Keratinocyte (primary cell): ENCODE data around the gene NCKAP5.

Experiments used
- EZH2 ChIP-seq: IDR thresholded peaks from one replicate; pipeline ENCODE4 v1.6.1; 2012; ENCODE audit warnings: inconsistent platforms, mild to moderate bottlenecking, low read length, moderate library complexity
- TF ChIP-seq, protein P1 (sequence below), 3 experiments: IDR thresholded peaks in 1 of 3; conservative IDR thresholded peaks in 1 of 3; optimal IDR thresholded peaks in 1 of 3; 2 replicates in 2 of 3; 3 replicates in 1 of 3; pipeline versions ENCODE3 to v1.5.1; 2011; ENCODE audit warnings: low read length in 3 of 3, mild to moderate bottlenecking in 3 of 3, moderate library complexity in 2 of 3, control low read depth in 1 of 3, inconsistent platforms in 1 of 3; ENCODE audit not compliant: insufficient read depth in 2 of 3; ENCODE audit errors: extremely low read depth in 1 of 3

DNA sequence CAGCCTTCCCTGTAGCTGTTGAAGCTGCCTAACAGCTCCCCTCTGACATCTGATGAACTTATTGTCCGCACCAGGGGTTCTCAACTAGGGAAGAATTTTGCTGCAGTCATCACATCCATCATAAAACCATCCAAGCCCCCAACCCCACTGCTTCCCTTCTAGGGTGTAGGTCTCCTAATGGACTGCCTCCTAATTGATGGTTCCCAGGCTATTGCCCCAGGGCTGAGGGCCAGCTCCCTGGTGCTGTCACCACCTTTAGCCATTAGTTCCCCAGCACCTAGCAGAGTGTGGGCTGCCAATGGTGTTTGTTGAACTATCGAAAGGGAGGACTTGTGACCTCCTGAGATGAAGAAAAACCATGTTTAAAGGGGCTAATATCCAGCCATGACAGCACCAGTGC, 125.9 kb downstream of the NCKAP5 start:
- TF ChIP-seq, protein P1, sequence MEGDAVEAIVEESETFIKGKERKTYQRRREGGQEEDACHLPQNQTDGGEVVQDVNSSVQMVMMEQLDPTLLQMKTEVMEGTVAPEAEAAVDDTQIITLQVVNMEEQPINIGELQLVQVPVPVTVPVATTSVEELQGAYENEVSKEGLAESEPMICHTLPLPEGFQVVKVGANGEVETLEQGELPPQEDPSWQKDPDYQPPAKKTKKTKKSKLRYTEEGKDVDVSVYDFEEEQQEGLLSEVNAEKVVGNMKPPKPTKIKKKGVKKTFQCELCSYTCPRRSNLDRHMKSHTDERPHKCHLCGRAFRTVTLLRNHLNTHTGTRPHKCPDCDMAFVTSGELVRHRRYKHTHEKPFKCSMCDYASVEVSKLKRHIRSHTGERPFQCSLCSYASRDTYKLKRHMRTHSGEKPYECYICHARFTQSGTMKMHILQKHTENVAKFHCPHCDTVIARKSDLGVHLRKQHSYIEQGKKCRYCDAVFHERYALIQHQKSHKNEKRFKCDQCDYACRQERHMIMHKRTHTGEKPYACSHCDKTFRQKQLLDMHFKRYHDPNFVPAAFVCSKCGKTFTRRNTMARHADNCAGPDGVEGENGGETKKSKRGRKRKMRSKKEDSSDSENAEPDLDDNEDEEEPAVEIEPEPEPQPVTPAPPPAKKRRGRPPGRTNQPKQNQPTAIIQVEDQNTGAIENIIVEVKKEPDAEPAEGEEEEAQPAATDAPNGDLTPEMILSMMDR (optimal IDR thresholded peaks at IDR 0.05 in 1 of 3, IDR thresholded peaks at IDR 0.05 in 1 of 3, conservative IDR thresholded peaks at IDR 0.05 in 1 of 3; ENCODE audit: extremely low read depth in 1 of 3, insufficient read depth in 2 of 3, low read length in 3 of 3): no peak
- no peak for TF ChIP-seq EZH2
